Sigmoid colon (tissue), 7 donors: ENCODE data around the gene NCOA1. TPM values are rescaled to one million over a fixed set of nuclear protein-coding genes. Genes with fewer than 3 reads are reported as not detected.

ENCODE experiments used
- DNase-seq: peaks from one replicate; pipeline ENCODE4 v3.0.0-alpha.2; 2019
- H3K27ac ChIP-seq, 4 donors: fragments of 200-600 bp; sonication (generic); one replicate each; pipeline ENCODE4 v1.5.1; 2016 to 2019; ENCODE audit warnings: mild to moderate bottlenecking in 1 of 4
- H3K27me3 ChIP-seq, 3 donors: fragments of 200-600 bp; sonication (generic); one replicate each; pipeline ENCODE4 v1.5.1; 2019; ENCODE audit warnings: mild to moderate bottlenecking in 1 of 3
- H3K36me3 ChIP-seq, 4 donors: fragments of 200-600 bp; sonication (generic); one replicate each; pipeline ENCODE4 v1.5.1; 2016 to 2019
- H3K4me1 ChIP-seq, 4 donors: fragments of 200-600 bp; sonication (generic); one replicate each; pipeline ENCODE4 v1.5.1; 2017 to 2019
- H3K4me3 ChIP-seq, 4 donors: fragments of 200-600 bp; sonication (generic); one replicate each; pipeline ENCODE4 v1.5.1; 2017 to 2019; ENCODE audit warnings: mild to moderate bottlenecking in 2 of 4, moderate library complexity in 1 of 4
- H3K9me3 ChIP-seq, 4 donors: fragments of 200-600 bp in 3 of 4; sonication (generic) in 3 of 4; one replicate each; pipeline versions ENCODE4 v1.5.1 to v1.6.1; 2013 to 2019
- EP300 ChIP-seq, 4 donors: sonication (generic); formaldehyde crosslinking; IDR thresholded peaks; one replicate each; pipeline ENCODE4 v1.6.1; 2017; ENCODE audit warnings: antibody characterized with exemption in 4 of 4
- POLR2A ChIP-seq, 2 donors: fragments of 450-650 bp; IDR thresholded peaks; one replicate each; pipeline ENCODE4 v1.6.1; 2016; ENCODE audit warnings: antibody characterized with exemption in 2 of 2, mild to moderate bottlenecking in 2 of 2, moderate library complexity in 2 of 2
- POLR2AphosphoS5 ChIP-seq, 4 donors: sonication (generic); formaldehyde crosslinking; IDR thresholded peaks; one replicate each; pipeline ENCODE4 v1.6.1; 2017; ENCODE audit warnings: antibody characterized with exemption in 4 of 4
- WGBS, 2 donors: extraction: QIAGEN DNeasy Blood & Tissue Kit; methylation state at CpG; one replicate each; pipeline ENCODE4 v1.1.7; 2013; 5-methylcytosine and 5-hydroxymethylcytosine counted together
- intact Hi-C: fragments of 100-400 bp; cut with DNase I; formaldehyde crosslinking; loops from one replicate; pipeline ENCODE4 v1.15.1; 2023
- polyA plus RNA-seq, 3 donors: library from polyadenylated mRNA; stranded (reverse); fragments of 200-250 nt; gene quantifications; one replicate each; pipeline ENCODE4 v1.2.3, GENCODE V29; 2013
- total RNA-seq, 4 donors: library from RNA; depleted of rRNA; stranded (reverse); fragments of >200 nt; gene quantifications; one replicate each; pipeline ENCODE4 v1.1.0, GENCODE V29; 2016
- TF ChIP-seq, protein P1 (sequence below), 4 experiments: fragments of 450-650 bp in 3 of 4; fragments of 200-600 bp in 1 of 4; IDR thresholded peaks; one replicate each; pipeline ENCODE4 v1.5.1; 2016 to 2019; ENCODE audit warnings: antibody characterized with exemption in 4 of 4, mild to moderate bottlenecking in 3 of 4, moderate library complexity in 2 of 4
- donor health status: healthy with polysubstance abuse.
- donor health status: Bipolar disorder and iron deficiency.
- donor health status: healthy.

The NCOA1 gene
- total and polyA plus RNA-seq, 7 donors: 11.3 to 61.7 (median 49.2) TPM

DNA sequence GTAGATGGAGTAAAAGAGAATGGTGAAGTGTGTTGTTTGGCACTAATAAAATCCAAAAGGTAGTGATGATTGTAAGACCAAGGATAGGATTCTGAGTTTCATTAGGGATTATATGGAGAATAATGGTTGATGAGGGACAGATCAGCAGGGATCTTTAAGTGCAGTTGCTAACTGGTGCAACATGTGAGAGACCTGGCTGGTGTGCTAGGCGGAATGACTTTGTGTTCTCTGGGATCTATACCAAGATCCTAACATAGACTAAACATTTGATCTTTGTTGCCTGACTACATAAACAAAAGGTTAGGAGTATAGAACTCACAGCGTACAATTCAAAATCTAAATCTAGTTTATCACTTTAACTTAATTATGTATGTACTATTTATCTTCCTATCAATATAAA is 166.8 kb downstream of the NCOA1 start:
- no peak for DNase-seq
- Histone ChIP-seq H3K4me3 (no peak overlapping the region), H3K4me1 (peaks cover 0 to 39% (median 21%) of the 10 kb centered on the region in 4 donors), H3K9me3 (no peaks in the 10 kb centered on the region), H3K36me3 (peaks cover 0 to 12% (median 0%) of the 10 kb centered on the region in 4 donors), H3K27ac (peak overlapping the region in 1 of 4 donors; percentile 25), H3K27me3 (no peaks in the 10 kb centered on the region)
- 84 to 92% methylated on average over 2 of the region's 2 CpGs for WGBS, 2 donors
- intact Hi-C loops: no loop called here
- TF ChIP-seq EP300 (IDR thresholded peaks at IDR 0.05): no peak
- no peak for TF ChIP-seq POLR2A (IDR thresholded peaks at IDR 0.05)
- TF ChIP-seq POLR2AphosphoS5 (IDR thresholded peaks at IDR 0.05): no peak
- TF ChIP-seq, protein P1, sequence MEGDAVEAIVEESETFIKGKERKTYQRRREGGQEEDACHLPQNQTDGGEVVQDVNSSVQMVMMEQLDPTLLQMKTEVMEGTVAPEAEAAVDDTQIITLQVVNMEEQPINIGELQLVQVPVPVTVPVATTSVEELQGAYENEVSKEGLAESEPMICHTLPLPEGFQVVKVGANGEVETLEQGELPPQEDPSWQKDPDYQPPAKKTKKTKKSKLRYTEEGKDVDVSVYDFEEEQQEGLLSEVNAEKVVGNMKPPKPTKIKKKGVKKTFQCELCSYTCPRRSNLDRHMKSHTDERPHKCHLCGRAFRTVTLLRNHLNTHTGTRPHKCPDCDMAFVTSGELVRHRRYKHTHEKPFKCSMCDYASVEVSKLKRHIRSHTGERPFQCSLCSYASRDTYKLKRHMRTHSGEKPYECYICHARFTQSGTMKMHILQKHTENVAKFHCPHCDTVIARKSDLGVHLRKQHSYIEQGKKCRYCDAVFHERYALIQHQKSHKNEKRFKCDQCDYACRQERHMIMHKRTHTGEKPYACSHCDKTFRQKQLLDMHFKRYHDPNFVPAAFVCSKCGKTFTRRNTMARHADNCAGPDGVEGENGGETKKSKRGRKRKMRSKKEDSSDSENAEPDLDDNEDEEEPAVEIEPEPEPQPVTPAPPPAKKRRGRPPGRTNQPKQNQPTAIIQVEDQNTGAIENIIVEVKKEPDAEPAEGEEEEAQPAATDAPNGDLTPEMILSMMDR (IDR thresholded peaks at IDR 0.05): no peak

DNA sequence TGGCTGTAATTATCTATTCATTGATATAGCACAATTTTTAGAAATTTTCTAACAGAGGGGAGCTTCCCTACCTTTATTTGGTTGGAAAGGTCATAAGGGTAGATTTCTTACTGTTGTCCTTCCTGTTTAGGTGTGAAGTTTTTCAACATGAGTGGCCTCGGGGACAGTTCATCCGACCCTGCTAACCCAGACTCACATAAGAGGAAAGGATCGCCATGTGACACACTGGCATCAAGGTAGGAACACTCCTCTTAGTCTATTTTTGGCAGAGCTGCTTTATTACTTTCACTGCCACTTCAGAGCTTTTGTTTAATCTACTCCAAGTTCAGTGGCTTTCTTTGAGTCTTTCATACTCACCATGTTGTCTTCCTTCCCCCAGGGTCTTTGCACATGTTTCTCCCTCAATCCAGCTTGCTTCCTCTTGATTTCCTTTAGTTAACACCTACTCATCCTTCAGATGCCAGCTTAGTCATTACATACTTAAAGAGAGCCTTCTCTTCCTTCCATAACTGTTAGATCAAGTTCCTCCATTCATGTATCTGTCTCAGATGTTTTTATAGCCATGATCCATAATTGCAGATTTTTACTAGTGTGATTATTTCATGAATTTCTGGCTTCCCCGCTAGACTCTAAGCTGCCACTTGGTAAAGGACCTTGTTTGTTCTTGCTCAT is 167.6 kb downstream of the NCOA1 start:
- intact Hi-C loops: no loop called here
- Histone ChIP-seq H3K27me3 (no peaks in the 10 kb centered on the region), H3K4me1 (peaks cover 0 to 38% (median 21%) of the 10 kb centered on the region in 4 donors), H3K9me3 (no peaks in the 10 kb centered on the region), H3K4me3 (no peak overlapping the region), H3K36me3 (peaks cover 0 to 12% (median 0%) of the 10 kb centered on the region in 4 donors), H3K27ac (peak overlapping the region in 1 of 4 donors; percentile 25)
- DNase-seq: no peak
- WGBS, 2 donors: 88 to 94% methylated on average over 4 of the region's 4 CpGs
- TF ChIP-seq EP300 (IDR thresholded peaks at IDR 0.05): no peak
- TF ChIP-seq POLR2AphosphoS5 (IDR thresholded peaks at IDR 0.05): no peak
- no peak for TF ChIP-seq POLR2A (IDR thresholded peaks at IDR 0.05)
- TF ChIP-seq, protein P1 (IDR thresholded peaks at IDR 0.05): no peak

DNA sequence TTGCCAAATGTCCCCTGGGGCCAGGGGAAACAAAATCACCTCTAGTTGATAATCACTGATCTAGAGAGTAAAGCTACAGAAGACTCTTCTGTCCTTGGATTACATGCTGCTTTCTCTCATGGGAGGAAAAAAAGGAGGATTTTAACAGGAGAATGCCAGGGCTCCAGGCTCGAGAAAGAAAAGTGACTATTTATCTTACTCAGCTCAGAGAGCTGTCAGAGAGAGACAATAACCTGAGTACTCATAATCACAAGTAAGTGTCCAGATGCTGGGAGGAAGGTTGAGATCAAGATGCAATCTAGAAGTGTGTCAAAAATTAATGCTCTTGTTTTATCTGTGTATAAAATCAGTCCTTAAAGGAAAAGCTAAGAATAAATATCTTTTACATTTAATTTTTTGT is 168.8 kb downstream of the NCOA1 start:
- 75 to 78% methylated on average over 1 of the region's 1 CpG for WGBS, 2 donors

DNA sequence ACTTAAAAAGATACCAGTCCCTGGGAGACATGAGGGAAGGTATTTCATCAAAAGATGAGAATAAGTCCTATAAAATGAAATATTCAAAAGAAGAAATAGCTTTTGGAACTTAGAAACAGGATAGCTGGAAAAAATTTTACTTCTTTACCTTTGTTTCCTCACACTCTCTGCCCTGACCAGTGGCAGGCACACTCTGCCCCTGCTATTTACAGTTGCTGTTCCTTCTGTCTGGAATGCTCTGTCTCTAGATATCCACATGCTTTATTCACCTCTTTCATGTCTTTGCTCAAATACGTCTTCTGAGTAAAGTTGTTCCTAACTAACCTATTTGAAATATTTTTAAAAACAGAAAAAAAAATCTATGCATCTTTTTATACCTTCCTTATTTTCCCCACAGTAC is 176.5 kb downstream of the NCOA1 start:
- Histone ChIP-seq H3K9me3 (no peaks in the 10 kb centered on the region), H3K27me3 (no peaks in the 10 kb centered on the region), H3K36me3 (peaks cover 0 to 5% (median 0%) of the 10 kb centered on the region in 4 donors), H3K27ac (no peak overlapping the region), H3K4me1 (no peaks in the 10 kb centered on the region), H3K4me3 (no peak overlapping the region)
- intact Hi-C loops: no loop called here
- no peak for TF ChIP-seq EP300 (IDR thresholded peaks at IDR 0.05)
- TF ChIP-seq POLR2AphosphoS5 (IDR thresholded peaks at IDR 0.05): no peak
- TF ChIP-seq, protein P1 (IDR thresholded peaks at IDR 0.05): no peak
- TF ChIP-seq POLR2A (IDR thresholded peaks at IDR 0.05): no peak
- 96% methylated on average over 1 of the region's 1 CpG for WGBS, 2 donors
- no peak for DNase-seq

More for the DNA sequence above, 168.8 kb downstream of the NCOA1 start:
- H3K27ac ChIP-seq: no peak overlapping the region
- H3K27me3 ChIP-seq: no peaks in the 10 kb centered on the region
- peaks cover 0 to 12% (median 0%) of the 10 kb centered on the region in 4 donors for H3K36me3 ChIP-seq
- DNase-seq: no peak
- peaks cover 0 to 38% (median 21%) of the 10 kb centered on the region in 4 donors for H3K4me1 ChIP-seq
- TF ChIP-seq, protein P1 (IDR thresholded peaks at IDR 0.05): no peak
- no peak for TF ChIP-seq EP300 (IDR thresholded peaks at IDR 0.05)
- no peaks in the 10 kb centered on the region for H3K9me3 ChIP-seq
- no peak overlapping the region for H3K4me3 ChIP-seq
- intact Hi-C loops: no loop called here
